Cardiac septum (tissue), 1 donor: ENCODE results near the gene MMP28. TPM values are rescaled to one million over a fixed set of nuclear protein-coding genes. Genes with fewer than 3 reads are reported as not detected.
"Not testable (repeated sequence)": the region's sequence is repeated elsewhere in the genome, so short reads cannot be mapped to it uniquely, and the experiment has no call there.

Source experiments
- DNase-seq: peaks from one replicate; pipeline ENCODE4 v3.0.0-alpha.2; 2020; ENCODE audit warnings: low spot score
- intact Hi-C: fragments of 100-400 bp; cut with DNase I; formaldehyde crosslinking; loops from one replicate; pipeline ENCODE4 v1.14.0; 2022
- total RNA-seq: library from RNA; stranded (reverse); fragmentation: NEBNext Ultra II Directional; extraction: Animal tissue kit (Norgen Biotek cat#: 25700); gene quantifications from one replicate; pipeline ENCODE4 v1.2.1, GENCODE V29; 2021
- donor health status: DM: no; HTN: no; CAD: no.

The MMP28 gene
- total RNA-seq, 1 donor from 2014 or later = 1.2 TPM

DNA sequence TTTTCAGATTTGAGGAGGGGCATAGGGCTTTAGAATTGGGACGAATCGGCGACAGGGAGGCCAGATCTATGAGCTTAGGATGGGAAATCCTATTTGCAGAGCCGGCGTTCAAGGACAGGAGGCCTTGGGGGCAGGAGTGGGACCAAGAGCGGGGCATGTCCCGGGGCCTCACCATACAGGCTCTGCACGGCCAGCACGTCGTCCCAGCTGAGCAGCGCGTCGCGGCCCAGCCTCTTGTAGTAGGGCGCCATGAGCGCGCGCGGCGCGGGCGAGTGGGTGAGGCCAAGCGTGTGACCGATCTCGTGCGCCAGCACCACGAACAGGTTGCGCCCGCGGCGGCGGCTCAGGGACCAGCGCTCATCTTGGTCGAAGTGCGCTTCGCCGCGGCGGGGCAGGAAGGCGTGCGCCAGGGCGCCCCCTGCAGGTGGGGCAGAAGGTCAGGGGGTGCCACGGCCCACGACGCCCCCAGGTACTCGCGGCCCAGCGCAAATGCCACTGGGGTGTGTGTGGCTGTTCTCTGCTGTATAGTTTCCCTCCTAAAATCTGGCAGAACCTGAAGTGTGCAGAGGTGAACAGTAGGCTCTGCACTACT lies 25.4 kb downstream of the MMP28 start:
- intact Hi-C loops = no loop called here
- DNase-seq = no peak

DNA sequence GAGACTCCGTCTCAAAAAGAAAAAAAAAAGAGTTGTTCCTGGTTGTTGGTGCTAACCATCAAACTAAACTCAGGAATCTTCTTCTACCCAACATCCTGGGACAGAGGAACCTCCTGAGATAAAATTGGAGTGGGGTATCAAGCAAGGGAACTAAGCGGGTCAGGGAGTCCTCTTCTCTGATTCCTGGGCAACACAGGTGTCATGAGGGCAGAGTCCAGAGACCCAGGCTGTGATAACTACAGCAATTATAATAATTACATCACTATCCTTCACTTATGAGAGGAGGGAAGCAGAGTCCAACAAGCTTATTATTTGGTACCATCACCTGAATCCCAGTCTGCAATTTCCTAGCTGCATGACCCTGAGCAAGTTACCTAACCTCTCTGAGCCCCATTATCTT lies 26.6 kb downstream of the MMP28 start:
- no peak for DNase-seq
- intact Hi-C loops = no loop called here

DNA sequence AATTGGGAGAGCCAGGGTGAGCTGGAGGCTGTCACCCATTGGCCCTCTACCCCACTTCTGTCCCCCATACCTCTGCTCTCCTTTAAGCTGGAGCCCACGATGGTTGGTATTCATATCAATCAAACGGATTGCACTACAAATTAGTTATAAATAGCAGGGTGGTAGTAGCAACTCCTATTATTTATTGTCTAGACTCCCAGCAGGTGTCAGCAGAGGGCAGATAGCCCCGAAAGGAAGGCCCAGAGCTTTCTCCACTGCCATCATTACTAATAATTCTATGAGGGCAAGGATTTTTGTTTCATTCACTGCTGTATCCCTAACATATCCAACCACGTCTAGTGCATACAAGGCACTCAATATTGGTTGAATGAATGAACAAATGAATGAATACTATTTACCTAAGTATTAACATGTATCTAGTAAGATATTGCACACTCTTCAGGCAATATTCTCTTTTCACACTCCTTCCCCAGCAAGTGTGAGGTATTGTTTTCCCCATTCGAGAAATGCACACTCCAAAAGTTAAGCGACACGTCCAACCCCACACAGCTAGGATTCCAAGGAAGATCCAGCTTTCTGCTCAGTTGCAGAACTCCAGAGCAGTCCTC lies 28.4 kb downstream of the MMP28 start:
- intact Hi-C loops = no loop called here
- no peak for DNase-seq

- intact Hi-C loops = no loop called here
- no peak for DNase-seq
These were observed 29.0 kb downstream of the MMP28 start for GRCh38 chr17:35766489-35766877.

- intact Hi-C loops = no loop called here
- DNase-seq = no peak
These were observed 29.5 kb downstream of the MMP28 start for GRCh38 chr17:35765756-35766488.

- intact Hi-C loops = no loop called here
- no peak for DNase-seq
These were observed 30.2 kb downstream of the MMP28 start for GRCh38 chr17:35765086-35765710.

GRCh38 chr17:35764123-35764991 lies 31.1 kb downstream of the MMP28 start:
- DNase-seq = peak; percentile 92
- intact Hi-C loops = loop anchor here (1.0 kb wide), 1 partner anchor 40 kb away; no protein-coding TSS in a partner anchor

DNA sequence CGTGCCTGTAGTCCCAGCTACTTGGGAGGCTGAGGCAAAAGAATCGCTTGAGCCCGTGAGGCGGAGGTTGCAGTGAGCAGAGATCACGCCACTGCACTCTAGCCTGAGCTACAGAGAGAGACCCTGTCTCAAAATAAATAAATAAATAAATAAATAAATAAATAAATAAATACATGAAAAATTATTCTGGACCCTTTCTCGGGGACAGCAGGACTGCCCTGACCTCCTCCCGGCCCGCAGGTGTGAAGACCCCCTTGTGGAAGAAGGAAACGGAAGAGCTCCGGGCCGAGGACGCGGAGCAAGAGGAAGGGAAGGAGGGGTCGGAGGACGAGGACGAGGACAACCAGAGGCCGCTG lies 31.7 kb downstream of the MMP28 start:
- DNase-seq = no peak
- intact Hi-C loops = loop anchor here (1.0 kb wide), 1 partner anchor 41 kb away; no protein-coding TSS in a partner anchor

DNA sequence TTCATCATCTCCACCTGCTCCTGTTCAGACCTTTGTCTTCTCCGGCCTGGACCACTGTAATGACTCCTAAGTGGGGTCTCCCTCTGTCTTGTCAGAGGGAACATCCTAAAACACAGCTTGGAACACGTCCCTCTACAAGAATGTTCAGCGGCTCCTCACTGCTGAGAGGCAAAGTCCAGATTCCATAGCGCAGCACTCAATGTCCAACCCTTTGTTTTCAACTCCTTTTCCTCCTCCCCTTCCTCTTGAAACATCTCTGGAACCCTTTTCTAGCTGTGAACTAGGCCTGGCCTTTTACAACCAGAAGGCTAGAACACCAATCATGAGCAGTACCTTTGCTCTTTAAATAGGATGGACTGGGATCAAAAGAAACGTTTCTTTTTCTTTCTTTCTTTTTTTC lies 33.8 kb downstream of the MMP28 start:
- DNase-seq = no peak
- intact Hi-C loops = no loop called here

- DNase-seq = no peak
- intact Hi-C loops = no loop called here
These were observed 34.9 kb downstream of the MMP28 start, which contains the start of gene C17orf50 for GRCh38 chr17:35760587-35760986. Gene C17orf50 (plus strand): TSS chr17:35760887. CDS start chr17:35760942, 55 bp downstream.

- intact Hi-C loops = no loop called here
- no peak for DNase-seq
These were observed 38.2 kb downstream of the MMP28 start for GRCh38 chr17:35757243-35757642.

DNA sequence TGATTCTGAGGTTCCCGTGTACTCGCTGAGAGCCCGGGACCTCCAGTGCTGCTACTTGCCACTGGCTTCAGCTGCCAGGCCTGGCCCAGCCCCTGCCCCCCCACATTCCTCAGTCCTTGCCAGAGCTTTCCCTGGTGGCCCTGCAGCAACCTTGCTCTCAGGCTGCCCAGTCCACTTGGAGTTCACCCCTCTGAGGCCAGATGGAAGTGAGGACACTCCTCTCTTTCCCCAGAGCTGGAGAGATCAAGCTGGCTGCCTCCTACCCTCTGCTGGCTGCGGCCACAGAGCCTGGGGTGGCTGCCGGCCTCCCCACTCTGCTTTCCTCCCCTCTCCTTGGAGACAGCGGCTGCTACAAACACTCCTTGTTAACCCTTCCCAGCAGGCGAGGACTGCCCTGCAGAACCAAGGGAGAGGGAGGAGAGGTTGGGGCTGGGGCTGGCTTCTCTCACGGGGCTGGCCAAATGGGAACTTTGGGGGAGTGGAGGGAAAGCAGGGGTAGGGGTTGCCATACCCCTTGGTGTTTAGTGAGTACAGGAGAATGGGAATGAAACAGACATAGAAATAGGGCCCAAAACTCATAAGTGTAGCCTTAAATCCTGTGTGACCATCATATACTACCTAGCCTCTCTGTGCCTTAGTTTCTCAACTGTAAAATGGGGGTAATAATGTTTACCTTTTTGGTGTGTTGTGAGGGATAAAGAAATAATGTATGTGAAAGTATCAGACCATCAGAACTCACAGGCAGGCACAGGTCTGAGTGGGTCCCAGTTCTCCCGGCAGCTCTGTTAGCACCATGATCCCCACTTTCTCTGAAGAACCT lies 42.3 kb downstream of the MMP28 start, which contains the start of gene GAS2L2:
Gene GAS2L2 (minus strand): TSS at position 295 of the 820 bp plus-strand sequence. CDS start 389 bp downstream, outside the sequence.
- no peak for DNase-seq
- intact Hi-C loops = no loop called here

DNA sequence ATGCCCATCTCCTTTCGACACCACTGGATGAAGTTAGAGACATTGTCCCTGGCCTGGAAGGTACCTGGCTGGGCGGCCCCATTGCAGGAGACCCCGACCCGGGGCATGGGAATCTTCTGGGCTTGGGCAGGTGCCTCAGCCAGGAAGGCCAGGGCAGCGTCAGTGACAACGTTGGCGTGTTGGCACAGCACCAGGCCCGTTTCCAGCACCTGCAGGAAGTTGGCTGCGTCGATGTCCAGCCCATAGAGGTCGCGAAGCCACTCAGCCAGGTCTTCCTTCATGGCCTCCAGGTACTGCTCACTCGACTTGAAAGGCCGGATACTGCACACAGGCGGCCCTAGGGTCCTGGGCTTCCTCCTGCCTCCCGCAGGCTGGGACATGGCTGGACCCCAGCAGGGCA lies 43.0 kb downstream of the MMP28 start:
- no peak for DNase-seq

DNA sequence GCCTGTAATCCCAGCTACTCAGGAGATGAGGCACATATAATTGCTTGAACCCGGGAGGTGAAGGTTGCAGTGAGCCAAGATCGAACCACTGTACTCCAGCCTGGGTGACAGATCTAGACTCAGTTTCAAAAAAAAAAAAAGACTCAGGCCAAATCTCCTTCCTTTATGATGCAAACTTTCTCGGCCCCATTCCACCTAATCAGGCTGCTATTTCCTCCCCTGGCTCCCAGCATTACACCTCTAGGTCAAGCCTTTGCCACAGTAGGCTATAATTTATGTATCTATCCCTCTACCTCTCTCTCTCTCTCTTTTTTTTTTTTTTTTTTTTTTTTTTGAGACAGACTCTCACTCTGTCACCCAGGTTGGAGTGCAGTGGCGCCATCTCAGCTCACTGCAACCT lies 43.9 kb downstream of the MMP28 start:
- intact Hi-C loops, DNase-seq: not testable (repeated sequence)

More for the DNA sequence above, 43.0 kb downstream of the MMP28 start:
- intact Hi-C loops = no loop called here

DNA sequence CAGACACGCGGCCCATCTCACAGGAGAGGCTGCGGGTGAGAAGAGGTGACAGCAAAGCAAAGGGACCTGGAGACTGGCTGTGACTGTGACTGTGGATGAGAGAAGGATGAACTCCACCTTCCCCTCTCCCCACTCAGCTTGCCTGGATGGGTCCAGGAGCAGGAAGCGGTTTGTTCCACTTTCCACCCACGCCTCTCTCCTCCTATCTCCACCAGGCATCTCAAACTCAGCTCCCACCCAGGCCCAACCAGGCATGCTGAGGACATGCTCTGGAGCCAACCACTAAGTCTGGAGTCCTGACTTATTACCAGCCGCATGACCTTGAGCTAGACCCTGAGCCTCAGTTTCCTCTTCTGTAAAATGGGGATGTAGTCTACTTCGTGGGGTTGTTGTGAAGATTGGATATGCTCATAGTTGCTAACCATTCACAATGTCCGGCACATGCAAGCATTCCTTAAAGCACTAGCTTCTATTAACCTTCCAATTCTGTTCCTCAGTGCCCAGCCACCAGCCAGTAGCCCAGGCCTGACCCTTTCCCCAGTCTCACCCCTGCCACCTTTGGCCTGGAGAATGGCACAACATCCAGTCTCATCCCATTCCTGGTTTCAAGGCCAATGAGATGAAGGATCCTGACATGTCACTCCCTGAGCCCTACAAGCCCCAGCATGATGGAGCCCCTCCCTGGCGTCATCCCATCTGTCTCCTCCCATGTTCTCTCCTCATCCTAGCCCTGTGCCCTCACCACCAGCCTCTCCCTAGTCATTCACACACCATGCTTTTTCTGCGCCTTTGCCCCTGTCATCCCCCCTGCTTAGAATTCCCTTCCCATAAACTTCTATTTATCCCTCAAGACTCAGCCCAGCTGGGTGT lies 44.7 kb downstream of the MMP28 start:
- intact Hi-C loops = no loop called here
- no peak for DNase-seq

GRCh38 chr17:35749560-35750412 lies 45.7 kb downstream of the MMP28 start:
- intact Hi-C loops = no loop called here
- no peak for DNase-seq

- intact Hi-C loops = no loop called here
These were observed 46.5 kb downstream of the MMP28 start for GRCh38 chr17:35748979-35749378.

More at GRCh38 chr17:35748979-35749378, 46.5 kb downstream of the MMP28 start:
- no peak for DNase-seq
